PC-3 (cell line): Measurements from ENCODE around the gene MDC1. TPM values are rescaled to one million over a fixed set of nuclear protein-coding genes. Genes with fewer than 3 reads are reported as not detected.

ENCODE experiments used
- ATAC-seq: fragments of 200-7000 bp; cut with Tn5 transposase; 2 replicates; pipeline ENCODE4 v1.9.1; 2020; ENCODE audit warnings: mild to moderate bottlenecking, moderate library complexity
- BruUV-seq: library from RNA; stranded (reverse); fragments of 400-500 nt; replicated peaks from 2 replicates; lab custom pipeline; 2021; lab: Mats Ljungman, UMichigan
- CTCF ChIA-PET: fragments of 300-600 bp; sonication (Branson Sonifier 250); formaldehyde crosslinking; loops from one replicate; lab custom pipeline; 2022; ENCODE audit warnings: antibody characterized with exemption; lab: Charles Lee
- POLR2A ChIA-PET: fragments of 300-600 bp; sonication (Branson Sonifier 250); formaldehyde crosslinking; loops from one replicate; lab custom pipeline; 2022; ENCODE audit warnings: antibody characterized with exemption; ENCODE audit not compliant: unreplicated experiment; lab: Charles Lee
- DNase-seq: peaks from one replicate; pipeline ENCODE4 v3.0.0-alpha.2; 2015
- H2AFZ ChIP-seq: fragments of 300-600 bp; sonication (generic); 2 replicates; pipeline ENCODE4 v1.6.0; 2016; ENCODE audit warnings: antibody characterized with exemption, low read length
- H3F3A ChIP-seq: fragments of 300-600 bp; sonication (generic); one replicate; pipeline ENCODE4 v1.6.0; 2017; ENCODE audit warnings: antibody characterized with exemption, low read length, control low read depth, mild to moderate bottlenecking; ENCODE audit not compliant: unreplicated experiment
- H3K27ac ChIP-seq: fragments of 300-600 bp; sonication (generic); 2 replicates; pipeline ENCODE4 v1.5.1; 2016; ENCODE audit warnings: mild to moderate bottlenecking, low read length
- H3K27me3 ChIP-seq: fragments of 300-600 bp; sonication (generic); 2 replicates; pipeline ENCODE4 v1.6.1; 2016; ENCODE audit warnings: low read length, mixed read lengths
- H3K36me3 ChIP-seq: fragments of 300-600 bp; sonication (generic); 2 replicates; pipeline ENCODE4 v1.6.1; 2016; ENCODE audit warnings: low read depth, mixed run types, low read length, mixed read lengths
- H3K4me1 ChIP-seq: fragments of 300-600 bp; sonication (generic); 2 replicates; pipeline ENCODE4 v1.5.1; 2016; ENCODE audit warnings: low read length; ENCODE audit not compliant: insufficient read depth
- H3K4me2 ChIP-seq: fragments of 300-600 bp; sonication (generic); 2 replicates; pipeline ENCODE4 v1.6.0; 2016; ENCODE audit warnings: low read length
- H3K4me3 ChIP-seq: fragments of 300-600 bp; sonication (generic); 2 replicates; pipeline ENCODE4 v1.5.1; 2016; ENCODE audit warnings: mild to moderate bottlenecking, low read length, mixed read lengths
- H3K79me2 ChIP-seq: fragments of 300-600 bp; sonication (generic); 2 replicates; pipeline ENCODE4 v1.6.1; 2017; ENCODE audit warnings: low read length, mixed read lengths
- H3K9ac ChIP-seq: fragments of 300-600 bp; sonication (generic); 2 replicates; pipeline ENCODE4 v1.6.0; 2016; ENCODE audit warnings: mild to moderate bottlenecking, low read length
- H3K9me2 ChIP-seq: fragments of 300-600 bp; sonication (generic); replicated peaks from 2 replicates; pipeline ENCODE4 v1.6.1; 2016; ENCODE audit warnings: mixed run types, low read length, mixed read lengths
- H3K9me3 ChIP-seq: fragments of 300-600 bp; sonication (generic); 2 replicates; pipeline ENCODE4 v1.6.1; 2016; ENCODE audit warnings: low read length, mixed read lengths
- H4K20me1 ChIP-seq: fragments of 300-600 bp; sonication (generic); 2 replicates; pipeline ENCODE4 v1.6.1; 2016; ENCODE audit warnings: low read length, mixed read lengths
- EZH2 ChIP-seq: fragments of 300-600 bp; sonication (generic); IDR thresholded peaks from one replicate; pipeline ENCODE4 v1.6.1; 2017; ENCODE audit warnings: antibody characterized with exemption, mild to moderate bottlenecking, low read length; ENCODE audit not compliant: unreplicated experiment
- EZH2phosphoT487 ChIP-seq: fragments of 300-600 bp; sonication (generic); IDR thresholded peaks from 2 replicates; pipeline ENCODE4 v1.6.1; 2018; ENCODE audit warnings: mild to moderate bottlenecking, antibody characterized with exemption, low read length, borderline replicate concordance
- intact Hi-C: fragments of 100-400 bp; cut with micrococcal nuclease; formaldehyde crosslinking; loops from 2 replicates; pipeline ENCODE4 v1.9.0; 2023
- total RNA-seq: library from RNA; depleted of rRNA; stranded (reverse); fragments of >200 nt; gene quantifications from 2 replicates; pipeline ENCODE4 v1.2.3, GENCODE V29; 2014
- TF ChIP-seq, protein P1 (sequence below): fragments of 300-600 bp; sonication (generic); conservative IDR thresholded peaks from 2 replicates; pipeline ENCODE4 v1.5.1; 2017; ENCODE audit warnings: antibody characterized with exemption, low read depth, mild to moderate bottlenecking, low read length

The MDC1 gene
- total RNA-seq, 1 experiment from 2014 or later = 19.6 TPM

DNA sequence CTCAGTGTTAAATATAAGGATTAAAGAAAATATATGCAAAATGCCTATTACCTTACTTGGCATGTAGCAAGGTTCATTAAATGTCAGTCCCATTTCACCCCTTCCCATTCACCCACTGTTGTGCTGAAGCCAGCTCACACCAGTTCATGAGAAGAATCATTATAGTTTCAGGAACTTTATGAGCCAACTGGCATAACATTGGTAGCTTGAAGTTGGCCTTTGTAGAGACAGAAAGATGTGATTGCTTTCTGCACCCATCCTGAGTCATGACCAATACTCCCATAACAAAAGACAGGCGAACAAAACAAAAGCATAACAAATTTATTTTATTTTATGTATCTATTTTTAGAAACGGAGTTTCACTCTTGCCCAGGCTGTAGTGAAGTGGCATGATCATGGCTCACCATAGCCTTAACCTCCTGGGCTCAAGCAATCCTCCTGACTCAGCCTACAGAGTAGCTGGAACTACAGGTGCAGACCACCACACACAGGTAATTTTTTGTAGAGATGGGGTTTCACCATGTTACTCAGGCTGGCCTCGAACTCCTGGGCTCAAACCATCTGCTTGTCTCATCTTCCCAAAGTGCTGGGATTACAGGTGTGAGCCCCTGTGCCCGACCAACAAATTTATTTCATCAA is 44.8 kb upstream of the MDC1 start:
- Histone ChIP-seq H3F3A (no peaks in the 10 kb centered on the region), H3K9me2 (no peaks in the 10 kb centered on the region), H3K9me3 (no peaks in the 10 kb centered on the region), H3K9ac (no peak overlapping the region), H3K79me2 (no peaks in the 10 kb centered on the region), H3K36me3 (no peaks in the 10 kb centered on the region), H3K4me1 (peaks cover 6% of the 10 kb centered on the region; the same call in 1 of the 2 replicates), H2AFZ (no peak overlapping the region), H3K4me3 (no peak overlapping the region), H3K27ac (0 out of 2 replicates have a peak overlapping the region, but pooled peaks have one; percentile 0), H3K27me3 (no peaks in the 10 kb centered on the region), H3K4me2 (no peak overlapping the region), H4K20me1 (no peaks in the 10 kb centered on the region)
- no TSS peak for BruUV-seq
- DNase-seq (no peak), ATAC-seq (peak; percentile 42)
- POLR2A ChIA-PET = no interaction called here
- no peak for TF ChIP-seq EZH2
- TF ChIP-seq EZH2phosphoT487 = no peak
- TF ChIP-seq, protein P1, sequence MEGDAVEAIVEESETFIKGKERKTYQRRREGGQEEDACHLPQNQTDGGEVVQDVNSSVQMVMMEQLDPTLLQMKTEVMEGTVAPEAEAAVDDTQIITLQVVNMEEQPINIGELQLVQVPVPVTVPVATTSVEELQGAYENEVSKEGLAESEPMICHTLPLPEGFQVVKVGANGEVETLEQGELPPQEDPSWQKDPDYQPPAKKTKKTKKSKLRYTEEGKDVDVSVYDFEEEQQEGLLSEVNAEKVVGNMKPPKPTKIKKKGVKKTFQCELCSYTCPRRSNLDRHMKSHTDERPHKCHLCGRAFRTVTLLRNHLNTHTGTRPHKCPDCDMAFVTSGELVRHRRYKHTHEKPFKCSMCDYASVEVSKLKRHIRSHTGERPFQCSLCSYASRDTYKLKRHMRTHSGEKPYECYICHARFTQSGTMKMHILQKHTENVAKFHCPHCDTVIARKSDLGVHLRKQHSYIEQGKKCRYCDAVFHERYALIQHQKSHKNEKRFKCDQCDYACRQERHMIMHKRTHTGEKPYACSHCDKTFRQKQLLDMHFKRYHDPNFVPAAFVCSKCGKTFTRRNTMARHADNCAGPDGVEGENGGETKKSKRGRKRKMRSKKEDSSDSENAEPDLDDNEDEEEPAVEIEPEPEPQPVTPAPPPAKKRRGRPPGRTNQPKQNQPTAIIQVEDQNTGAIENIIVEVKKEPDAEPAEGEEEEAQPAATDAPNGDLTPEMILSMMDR = no peak
- intact Hi-C loops = no loop called here
- CTCF ChIA-PET = interaction anchor here (0.6 to 0.7 kb wide), 2 partner anchors 26 to 66 kb away, joined by 5 to 8 read pairs; no protein-coding TSS in a partner anchor

DNA sequence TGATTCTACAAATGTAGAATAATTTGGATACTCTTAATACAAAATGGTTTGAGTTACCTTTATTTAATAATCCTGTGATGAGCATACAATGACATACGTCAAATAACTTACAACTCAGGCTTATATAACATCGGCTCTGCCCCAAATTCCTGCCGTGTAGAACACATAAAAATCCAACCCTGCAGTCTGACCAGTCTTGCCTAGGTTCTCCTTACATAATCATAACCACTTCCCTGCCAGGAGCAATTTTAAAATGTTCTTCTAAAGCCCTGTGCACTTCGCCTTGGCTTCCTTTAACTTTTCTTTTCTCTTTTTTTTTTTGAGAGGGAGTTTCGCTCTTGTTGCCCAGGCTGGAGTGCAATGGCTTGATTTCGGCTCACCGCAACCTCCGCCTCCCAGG is 43.5 kb upstream of the MDC1 start:
- Histone ChIP-seq H3K79me2 (no peaks in the 10 kb centered on the region), H3K27me3 (no peaks in the 10 kb centered on the region), H3K36me3 (no peaks in the 10 kb centered on the region), H3K4me2 (no peak overlapping the region), H2AFZ (no peak overlapping the region), H3F3A (no peaks in the 10 kb centered on the region), H3K4me3 (no peak overlapping the region), H4K20me1 (no peaks in the 10 kb centered on the region), H3K27ac (no peak overlapping the region), H3K4me1 (peaks cover 11% of the 10 kb centered on the region; the same call in 1 of the 2 replicates), H3K9ac (no peak overlapping the region), H3K9me2 (no peaks in the 10 kb centered on the region), H3K9me3 (no peaks in the 10 kb centered on the region)
- no peak for DNase-seq
- intact Hi-C loops = no loop called here
- no TSS peak for BruUV-seq
- no peak for ATAC-seq
- ChIA-PET POLR2A (no interaction called here), CTCF (no interaction called here)
- TF ChIP-seq, protein P1 = no peak
- TF ChIP-seq EZH2 (no peak), EZH2phosphoT487 (no peak)

DNA sequence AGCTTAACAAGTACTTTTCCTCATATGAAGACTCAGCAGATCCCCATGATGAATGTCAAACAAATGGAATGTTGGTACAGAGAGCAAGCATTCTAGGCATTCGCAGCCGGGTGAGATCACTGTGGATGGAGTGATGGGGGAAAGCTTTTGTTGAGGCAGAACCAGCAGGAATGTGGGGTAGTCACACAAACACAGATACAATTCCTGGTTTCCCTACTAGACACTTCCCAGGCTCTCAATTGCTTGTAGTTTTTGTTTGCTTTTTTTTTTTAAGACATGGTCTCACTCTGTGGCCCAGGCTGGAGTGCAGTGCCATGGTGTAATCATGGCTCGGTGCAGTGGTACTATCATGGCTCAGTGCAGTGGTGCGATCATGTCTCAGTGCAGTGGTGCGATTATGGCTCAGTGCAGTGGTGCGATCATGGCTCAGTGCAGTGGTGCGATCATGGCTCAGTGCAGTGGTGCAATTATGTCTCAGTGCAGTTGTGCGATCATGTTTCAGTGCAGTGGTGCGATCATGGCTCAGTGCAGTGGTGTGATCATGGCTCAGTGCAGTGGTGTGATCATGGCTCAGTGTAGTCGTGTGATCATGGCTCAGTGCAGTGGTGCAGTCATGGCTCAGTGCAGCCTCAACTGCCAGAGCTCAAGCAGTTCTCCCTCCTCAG is 42.6 kb upstream of the MDC1 start:
- DNase-seq = peak; percentile 39
- H3K36me3 ChIP-seq = no peaks in the 10 kb centered on the region
- no peak overlapping the region for H2AFZ ChIP-seq
- TF ChIP-seq, protein P1 = no peak
- TF ChIP-seq EZH2 (no peak), EZH2phosphoT487 (no peak)
- H3K27ac ChIP-seq = no peak overlapping the region
- no peaks in the 10 kb centered on the region for H3K27me3 ChIP-seq
- H3K4me1 ChIP-seq = peaks cover 19% of the 10 kb centered on the region
- H3K9ac ChIP-seq = no peak overlapping the region
- H3K4me2 ChIP-seq = no peak overlapping the region
- H4K20me1 ChIP-seq = no peaks in the 10 kb centered on the region
- ChIA-PET CTCF (no interaction called here), POLR2A (interaction anchor here (0.6 kb wide), 1 partner anchor 21 kb away, joined by 4 read pairs; no protein-coding TSS in a partner anchor)
- H3F3A ChIP-seq = peaks cover 4% of the 10 kb centered on the region
- no peak overlapping the region for H3K4me3 ChIP-seq
- no TSS peak for BruUV-seq
- no peaks in the 10 kb centered on the region for H3K9me3 ChIP-seq
- ATAC-seq = no peak
- no peaks in the 10 kb centered on the region for H3K79me2 ChIP-seq
- H3K9me2 ChIP-seq = no peaks in the 10 kb centered on the region
- intact Hi-C loops = no loop called here
